ENCODE results near the gene CEMIP. TPM values are rescaled to one million over a fixed set of nuclear protein-coding genes. Genes with fewer than 3 reads are reported as not detected.

CEMIP gene
- polyA plus RNA-seq, 1 of the 3 experiments (the other 2 are of a cell fraction), result 27.8 TPM

DNA sequence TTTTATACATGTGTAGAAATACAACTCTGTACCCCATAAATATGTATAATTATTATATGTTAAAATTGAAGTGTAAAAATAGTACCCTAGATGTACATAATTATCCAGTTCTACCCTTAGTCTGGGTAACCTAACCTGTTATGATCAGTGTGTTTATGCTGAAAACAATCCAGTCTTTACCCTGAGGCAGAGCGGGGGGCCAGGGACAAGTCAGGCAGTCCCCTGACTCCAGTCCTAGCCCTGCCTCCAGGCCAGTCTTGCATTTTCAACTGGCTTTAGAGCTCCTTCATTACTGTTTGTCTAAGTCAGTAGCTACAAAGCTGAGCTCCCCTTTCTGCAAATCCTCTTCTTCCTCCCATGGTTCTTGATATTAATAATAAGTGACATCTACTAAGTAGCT, 207.3 kb downstream of the CEMIP start:
- Histone ChIP-seq H3K9me3 (no peaks in the 10 kb centered on the region), H3K4me1 (ENCODE audit: control insufficient read depth in 1 of 2, insufficient read depth in 2 of 2, low read depth in 1 of 2, low read length in 1 of 2) (peaks cover 0 to 13% of the 10 kb centered on the region in 2 experiments; a peak in 2 of 4 replicates), H3K27ac (ENCODE audit: low read depth in 2 of 2, low read length in 1 of 2) (no peak overlapping the region), H3K9ac (no peak overlapping the region), H3K4me3 (ENCODE audit: low read depth in 2 of 2, low read length in 1 of 2) (no peak overlapping the region), H3K79me2 (ENCODE audit: insufficient read depth) (peaks cover 74% of the 10 kb centered on the region), H3K36me3 (replicated peaks in 1 of 2; ENCODE audit: control insufficient read depth in 1 of 2, insufficient read depth in 2 of 2, low read length in 1 of 2) (no peaks in the 10 kb centered on the region), H4K20me1 (ENCODE audit: insufficient read depth) (peaks cover 10% of the 10 kb centered on the region), H3F3A (replicated peaks; ENCODE audit: insufficient read depth) (no peaks in the 10 kb centered on the region), H3K4me2 (no peak overlapping the region), H2AFZ (ENCODE audit: low read depth) (no peak overlapping the region), H3K9me2 (no peaks in the 10 kb centered on the region), H3K27me3 (ENCODE audit: insufficient read depth) (no peaks in the 10 kb centered on the region)
- 100% methylated on average over 1 of the region's 1 CpG for WGBS (ENCODE audit: low lambda C conversion rate)
- POLR2A ChIA-PET, result no interaction called here
- DNase-seq, result no peak
- TF ChIP-seq FOSL2 (IDR thresholded peaks at IDR 0.05; ENCODE audit: borderline replicate concordance, low read depth), result no peak
- TF ChIP-seq NFIC (IDR thresholded peaks at IDR 0.05; ENCODE audit: borderline replicate concordance), result no peak
- TF ChIP-seq NRF1 (IDR thresholded peaks at IDR 0.05; ENCODE audit: low read depth, low read length), result no peak
- TF ChIP-seq TCF12 (IDR thresholded peaks at IDR 0.05), result no peak
- TF ChIP-seq ELF1 (IDR thresholded peaks at IDR 0.05), result no peak
- TF ChIP-seq FOXJ3 (CRISPR knock-in tag; IDR thresholded peaks at IDR 0.05), result no peak
- no peak for TF ChIP-seq SIN3A (IDR thresholded peaks at IDR 0.05; ENCODE audit: borderline replicate concordance, low read depth, low read length)
- CTCF ChIA-PET, result interaction anchor here (0.9 to 9.0 kb wide), 4 partner anchors 12 to 210 kb away, joined by 3 to 52 read pairs (median 4); partner anchors contain the start of gene CEMIP

DNA sequence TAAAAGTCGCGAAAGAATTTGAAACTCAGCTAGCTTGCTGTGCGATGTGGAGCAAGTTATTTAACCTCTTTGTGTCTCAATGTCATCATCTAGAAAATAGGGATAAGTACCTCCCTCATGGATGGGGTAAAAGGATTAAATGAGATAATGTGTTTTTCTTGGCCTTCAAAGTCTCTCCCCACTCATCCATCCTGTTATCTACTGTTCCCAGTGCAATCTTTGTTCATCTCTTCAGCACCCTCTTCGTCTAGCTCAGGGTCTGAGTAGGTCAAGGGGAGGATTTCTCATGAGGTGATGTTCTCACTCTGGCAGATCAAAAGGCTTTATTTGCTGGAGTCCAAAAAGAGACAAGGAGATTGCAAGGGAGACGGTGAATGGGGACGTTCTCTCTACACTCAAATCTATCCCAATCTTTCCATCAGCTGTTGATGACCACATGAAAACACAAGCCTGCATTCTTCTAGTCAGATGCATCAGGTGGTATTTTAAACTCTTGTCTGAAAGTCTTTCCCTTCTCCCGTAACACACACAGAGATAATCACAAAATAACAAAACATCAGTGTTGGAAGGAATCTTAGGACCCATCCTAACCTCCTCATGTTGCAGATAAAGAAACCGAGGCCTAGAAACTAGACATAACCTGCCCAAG, 209.1 kb downstream of the CEMIP start:
- 70% methylated on average over 8 of the region's 8 CpGs for WGBS (ENCODE audit: low lambda C conversion rate)
- Histone ChIP-seq H2AFZ (ENCODE audit: low read depth) (no peak overlapping the region), H3K36me3 (replicated peaks in 1 of 2; ENCODE audit: control insufficient read depth in 1 of 2, insufficient read depth in 2 of 2, low read length in 1 of 2) (no peaks in the 10 kb centered on the region), H3K79me2 (ENCODE audit: insufficient read depth) (peaks cover 58% of the 10 kb centered on the region), H3K27ac (ENCODE audit: low read depth in 2 of 2, low read length in 1 of 2) (no peak overlapping the region), H3F3A (replicated peaks; ENCODE audit: insufficient read depth) (no peaks in the 10 kb centered on the region), H3K4me3 (ENCODE audit: low read depth in 2 of 2, low read length in 1 of 2) (peak overlapping the region; percentile 61 to 96), H3K9me3 (no peaks in the 10 kb centered on the region), H3K27me3 (ENCODE audit: insufficient read depth) (no peaks in the 10 kb centered on the region), H3K9me2 (no peaks in the 10 kb centered on the region), H3K9ac (peak overlapping the region; percentile 78), H4K20me1 (ENCODE audit: insufficient read depth) (peaks cover 10% of the 10 kb centered on the region), H3K4me1 (ENCODE audit: control insufficient read depth in 1 of 2, insufficient read depth in 2 of 2, low read depth in 1 of 2, low read length in 1 of 2) (peaks cover 0 to 13% of the 10 kb centered on the region in 2 experiments; a peak in 2 of 4 replicates), H3K4me2 (peak overlapping the region; percentile 95)
- CTCF ChIA-PET, result interaction anchor here (0.5 to 9.0 kb wide), 6 partner anchors 10 to 278 kb away, joined by 3 to 52 read pairs (median 4); no protein-coding TSS in a partner anchor
- DNase-seq, result no peak
- POLR2A ChIA-PET, result interaction anchor here (1.0 kb wide), 2 partner anchors 9 to 11 kb away, joined by 3 to 4 read pairs; no protein-coding TSS in a partner anchor
- TF ChIP-seq JUND (IDR thresholded peaks at IDR 0.05), result no peak
- TF ChIP-seq ELF1 (IDR thresholded peaks at IDR 0.05), result no peak
- TF ChIP-seq SIN3A (IDR thresholded peaks at IDR 0.05; ENCODE audit: borderline replicate concordance, low read depth, low read length), result no peak
- TF ChIP-seq GABPA (IDR thresholded peaks at IDR 0.05; ENCODE audit: low read depth), result no peak
- no peak for TF ChIP-seq NRF1 (IDR thresholded peaks at IDR 0.05; ENCODE audit: low read depth, low read length)
- TF ChIP-seq USF1 (IDR thresholded peaks at IDR 0.05; ENCODE audit: borderline replicate concordance, low read depth), result no peak

- CTCF ChIA-PET, result interaction anchor here (0.5 to 9.0 kb wide), 6 partner anchors 9 to 277 kb away, joined by 3 to 52 read pairs (median 4); partner anchors contain the start of gene CEMIP
- 3% methylated on average over 7 of the region's 7 CpGs for WGBS (ENCODE audit: low lambda C conversion rate)
- peaks cover 52% of the 10 kb centered on the region for H3K79me2 ChIP-seq (ENCODE audit: insufficient read depth)
Measured at GRCh38 chr15:80989081-80989517, 209.9 kb downstream of the CEMIP start.

More at GRCh38 chr15:80989081-80989517, 209.9 kb downstream of the CEMIP start:
- peak overlapping the region; percentile 61 to 96 for H3K4me3 ChIP-seq (ENCODE audit: low read depth in 2 of 2, low read length in 1 of 2)
- TF ChIP-seq RAD21 (IDR thresholded peaks at IDR 0.05; ENCODE audit: low read length) (no peak), CHD2 (IDR thresholded peaks at IDR 0.05; ENCODE audit: low read length, partially characterized antibody) (no peak), MEF2A (IDR thresholded peaks at IDR 0.05; ENCODE audit: borderline replicate concordance, low read depth) (no peak), FOXJ3 (CRISPR knock-in tag; IDR thresholded peaks at IDR 0.05) (0 out of 2 replicates have a peak, but pooled peaks have one; percentile 24)
- H3K4me2 ChIP-seq, result peak overlapping the region; percentile 95
- peak overlapping the region; percentile 78 for H3K9ac ChIP-seq
- no peaks in the 10 kb centered on the region for H3F3A ChIP-seq (replicated peaks; ENCODE audit: insufficient read depth)
- peaks cover 10% of the 10 kb centered on the region for H4K20me1 ChIP-seq (ENCODE audit: insufficient read depth)
- H3K4me1 ChIP-seq (ENCODE audit: control insufficient read depth in 1 of 2, insufficient read depth in 2 of 2, low read depth in 1 of 2, low read length in 1 of 2), result peaks cover 0 to 13% of the 10 kb centered on the region in 2 experiments; a peak in 2 of 4 replicates
- H3K36me3 ChIP-seq (replicated peaks in 1 of 2; ENCODE audit: control insufficient read depth in 1 of 2, insufficient read depth in 2 of 2, low read length in 1 of 2), result no peaks in the 10 kb centered on the region
- no peaks in the 10 kb centered on the region for H3K9me2 ChIP-seq
- POLR2A ChIA-PET, result interaction anchor here (1.0 kb wide), 2 partner anchors 10 to 12 kb away, joined by 3 to 4 read pairs; no protein-coding TSS in a partner anchor
- H3K27ac ChIP-seq (ENCODE audit: low read depth in 2 of 2, low read length in 1 of 2), result peak overlapping the region; percentile 56 to 77
- H3K27me3 ChIP-seq (ENCODE audit: insufficient read depth), result no peaks in the 10 kb centered on the region
- no peak for DNase-seq
- H2AFZ ChIP-seq (ENCODE audit: low read depth), result peak overlapping the region; percentile 88
- no peaks in the 10 kb centered on the region for H3K9me3 ChIP-seq
